22Rv1 (cell line): ENCODE results near the gene WNT1.

Source experiments
- ZFX ChIP-seq: fragments of 450-650 bp; IDR thresholded peaks from 2 replicates; pipeline ENCODE4 v1.6.1; 2017; ENCODE audit warnings: antibody characterized with exemption, borderline replicate concordance
- TF ChIP-seq, protein P1 (sequence below): fragments of 450-650 bp; IDR thresholded peaks from 2 replicates; pipeline ENCODE4 v1.5.1; 2017; ENCODE audit warnings: mild to moderate bottlenecking

- TF ChIP-seq, protein P1, sequence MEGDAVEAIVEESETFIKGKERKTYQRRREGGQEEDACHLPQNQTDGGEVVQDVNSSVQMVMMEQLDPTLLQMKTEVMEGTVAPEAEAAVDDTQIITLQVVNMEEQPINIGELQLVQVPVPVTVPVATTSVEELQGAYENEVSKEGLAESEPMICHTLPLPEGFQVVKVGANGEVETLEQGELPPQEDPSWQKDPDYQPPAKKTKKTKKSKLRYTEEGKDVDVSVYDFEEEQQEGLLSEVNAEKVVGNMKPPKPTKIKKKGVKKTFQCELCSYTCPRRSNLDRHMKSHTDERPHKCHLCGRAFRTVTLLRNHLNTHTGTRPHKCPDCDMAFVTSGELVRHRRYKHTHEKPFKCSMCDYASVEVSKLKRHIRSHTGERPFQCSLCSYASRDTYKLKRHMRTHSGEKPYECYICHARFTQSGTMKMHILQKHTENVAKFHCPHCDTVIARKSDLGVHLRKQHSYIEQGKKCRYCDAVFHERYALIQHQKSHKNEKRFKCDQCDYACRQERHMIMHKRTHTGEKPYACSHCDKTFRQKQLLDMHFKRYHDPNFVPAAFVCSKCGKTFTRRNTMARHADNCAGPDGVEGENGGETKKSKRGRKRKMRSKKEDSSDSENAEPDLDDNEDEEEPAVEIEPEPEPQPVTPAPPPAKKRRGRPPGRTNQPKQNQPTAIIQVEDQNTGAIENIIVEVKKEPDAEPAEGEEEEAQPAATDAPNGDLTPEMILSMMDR: no peak
- TF ChIP-seq ZFX: no peak
Observed at GRCh38 chr12:48929551-48929950, 48.6 kb upstream of the WNT1 start.
